Measurements from ENCODE around the gene TSPAN11. TPM values are rescaled to one million over a fixed set of nuclear protein-coding genes. Genes with fewer than 3 reads are reported as not detected.

Gene TSPAN11
- total and polyA plus RNA-seq, 2 donors (not counting 3 experiments of a cell fraction or from before 2014, with no cell fraction given) = 2.1 to 3.9 TPM

DNA sequence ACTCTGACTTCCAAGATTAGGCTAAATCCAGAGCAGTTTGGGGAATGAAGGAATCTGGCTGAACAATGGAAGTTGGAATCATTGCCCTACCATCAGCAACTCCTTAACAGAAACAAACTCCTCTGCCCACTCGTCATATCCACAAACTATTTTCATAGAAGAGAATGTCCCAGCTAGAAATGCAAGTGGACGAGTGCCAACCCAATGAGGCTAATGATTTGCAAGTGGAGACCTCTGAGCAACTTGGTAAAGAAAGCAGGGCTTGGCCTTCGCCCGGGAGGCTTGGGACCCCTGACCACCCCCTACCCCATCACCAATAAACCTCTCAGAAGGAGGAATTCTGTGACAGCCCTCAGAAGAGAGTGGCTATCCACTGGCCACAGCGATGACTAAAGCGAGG, 107.1 kb downstream of the TSPAN11 start:
- Histone ChIP-seq H3K4me1 (ENCODE audit: control insufficient read depth, extremely low read depth, insufficient read depth, low read length) (no peaks in the 10 kb centered on the region), H3K27ac (ENCODE audit: insufficient read depth, low read depth, low read length) (no peak overlapping the region), H3K9ac (replicated peaks; ENCODE audit: extremely low read depth, insufficient read depth, low read length) (no peak overlapping the region), H4K20me1 (replicated peaks; ENCODE audit: control insufficient read depth, extremely low read depth, insufficient read depth, low read length) (no peaks in the 10 kb centered on the region), H3K36me3 (ENCODE audit: control insufficient read depth in 2 of 2, extremely low read depth in 1 of 2, insufficient read depth in 2 of 2, low read length in 2 of 2) (no peaks in the 10 kb centered on the region), H3K9me1 (replicated peaks; ENCODE audit: control insufficient read depth, extremely low read depth, insufficient read depth, low read length) (no peaks in the 10 kb centered on the region), H2AFZ (ENCODE audit: low read depth, low read length) (no peak overlapping the region), H3K9me3 (replicated peaks; ENCODE audit: control insufficient read depth, insufficient read depth, low read length) (no peaks in the 10 kb centered on the region), H3K4me2 (ENCODE audit: insufficient read depth, low read length) (no peak overlapping the region), H3K4me3 (replicated peaks in 1 of 3; ENCODE audit: insufficient read depth in 1 of 3, low read depth in 1 of 3, low read length in 3 of 3) (no peak overlapping the region), H3K27me3 (ENCODE audit: control insufficient read depth in 2 of 2, insufficient read depth in 2 of 2, low read length in 2 of 2) (peaks cover 0 to 2% of the 10 kb centered on the region in 2 experiments), H3K79me2 (ENCODE audit: control insufficient read depth, insufficient read depth, low read length) (no peaks in the 10 kb centered on the region)
- FAIRE-seq (no peak), DNase-seq (ENCODE audit: low read depth, low spot score) (no peak)
- CTCF ChIA-PET = no interaction called here
- dilution Hi-C loops (cut with MboI; ENCODE audit: extremely low pct_ligation_motif_present, low sequenced_read_pairs) = no loop called here
- TF ChIP-seq MYC (IDR thresholded peaks at IDR 0.05; ENCODE audit: low read depth, low read length) (no peak), JUN (IDR thresholded peaks at IDR 0.05; ENCODE audit: borderline replicate concordance, insufficient read depth, insufficient read length, low read depth) (no peak), POLR2AphosphoS5 (IDR thresholded peaks at IDR 0.05; ENCODE audit: insufficient read depth, low read depth, low read length) (no peak), EZH2 (IDR thresholded peaks at IDR 0.05; ENCODE audit: borderline replicate concordance, low read depth, low read length, severe bottlenecking) (no peak), MAX (IDR thresholded peaks at IDR 0.05; ENCODE audit: insufficient read depth, insufficient read length) (no peak), POLR2A (IDR thresholded peaks at IDR 0.05; ENCODE audit: low read depth, low read length) (no peak), FOS (IDR thresholded peaks at IDR 0.05; ENCODE audit: borderline replicate concordance, insufficient read depth, low read length) (no peak), GATA2 (IDR thresholded peaks at IDR 0.05; ENCODE audit: insufficient read depth, insufficient read length, low read depth, low read length) (no peak)
- TF ChIP-seq, protein P1, sequence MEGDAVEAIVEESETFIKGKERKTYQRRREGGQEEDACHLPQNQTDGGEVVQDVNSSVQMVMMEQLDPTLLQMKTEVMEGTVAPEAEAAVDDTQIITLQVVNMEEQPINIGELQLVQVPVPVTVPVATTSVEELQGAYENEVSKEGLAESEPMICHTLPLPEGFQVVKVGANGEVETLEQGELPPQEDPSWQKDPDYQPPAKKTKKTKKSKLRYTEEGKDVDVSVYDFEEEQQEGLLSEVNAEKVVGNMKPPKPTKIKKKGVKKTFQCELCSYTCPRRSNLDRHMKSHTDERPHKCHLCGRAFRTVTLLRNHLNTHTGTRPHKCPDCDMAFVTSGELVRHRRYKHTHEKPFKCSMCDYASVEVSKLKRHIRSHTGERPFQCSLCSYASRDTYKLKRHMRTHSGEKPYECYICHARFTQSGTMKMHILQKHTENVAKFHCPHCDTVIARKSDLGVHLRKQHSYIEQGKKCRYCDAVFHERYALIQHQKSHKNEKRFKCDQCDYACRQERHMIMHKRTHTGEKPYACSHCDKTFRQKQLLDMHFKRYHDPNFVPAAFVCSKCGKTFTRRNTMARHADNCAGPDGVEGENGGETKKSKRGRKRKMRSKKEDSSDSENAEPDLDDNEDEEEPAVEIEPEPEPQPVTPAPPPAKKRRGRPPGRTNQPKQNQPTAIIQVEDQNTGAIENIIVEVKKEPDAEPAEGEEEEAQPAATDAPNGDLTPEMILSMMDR (IDR thresholded peaks at IDR 0.05; ENCODE audit: extremely low read depth in 1 of 2, insufficient read depth in 1 of 2, low read depth in 1 of 2, low read length in 2 of 2) = no peak
- intact Hi-C loops (cut with micrococcal nuclease) = loop anchor here (5.0 kb wide), 1 partner anchor 46 kb away; no protein-coding TSS in a partner anchor
- BruUV-seq (replicated peaks) = no TSS peak
- POLR2A ChIA-PET = no interaction called here
